Measurements from ENCODE around the gene SEC24B.
"Not testable (repeated sequence)": the region's sequence is repeated elsewhere in the genome, so short reads cannot be mapped to it uniquely, and the experiment has no call there.

Gene SEC24B

DNA sequence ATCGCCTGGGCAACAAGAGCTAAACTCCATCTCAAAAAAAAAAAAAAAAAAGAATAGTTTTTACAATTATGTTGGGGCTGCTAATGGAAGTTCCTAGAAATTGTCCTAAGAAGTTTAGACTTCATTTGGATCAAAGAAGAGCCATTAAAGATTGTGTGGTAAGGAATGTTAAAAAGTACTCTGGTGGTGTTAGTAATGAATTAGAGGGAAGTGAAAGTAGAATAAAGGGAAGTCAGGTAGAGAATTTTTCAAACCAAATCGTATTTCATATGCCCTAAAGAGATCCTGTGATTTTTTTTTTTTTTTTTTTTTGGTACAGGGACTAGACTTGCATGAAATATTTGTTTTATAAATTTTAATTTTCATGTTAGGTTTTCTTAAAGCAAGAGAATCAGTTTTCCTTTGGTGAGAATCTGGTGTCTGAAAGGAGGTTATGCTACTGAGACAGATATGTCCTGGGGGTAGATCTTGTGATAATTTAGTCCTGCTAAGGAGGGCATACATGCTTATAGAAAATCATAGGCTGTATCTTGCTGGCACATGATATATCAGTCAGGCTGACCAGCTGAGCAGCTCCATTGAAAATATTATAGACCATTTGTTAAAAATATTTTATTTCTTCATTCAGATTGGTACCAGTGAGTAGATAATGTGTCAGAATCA is 10.7 kb downstream of the SEC24B start:
- ChIA-PET CTCF (interaction anchor here (0.7 to 2.8 kb wide), 2 partner anchors 10 to 11 kb away, joined by 3 to 15 read pairs; partner anchors contain the start of gene SEC24B), POLR2A (no interaction called here)
- TF ChIP-seq, protein P1, sequence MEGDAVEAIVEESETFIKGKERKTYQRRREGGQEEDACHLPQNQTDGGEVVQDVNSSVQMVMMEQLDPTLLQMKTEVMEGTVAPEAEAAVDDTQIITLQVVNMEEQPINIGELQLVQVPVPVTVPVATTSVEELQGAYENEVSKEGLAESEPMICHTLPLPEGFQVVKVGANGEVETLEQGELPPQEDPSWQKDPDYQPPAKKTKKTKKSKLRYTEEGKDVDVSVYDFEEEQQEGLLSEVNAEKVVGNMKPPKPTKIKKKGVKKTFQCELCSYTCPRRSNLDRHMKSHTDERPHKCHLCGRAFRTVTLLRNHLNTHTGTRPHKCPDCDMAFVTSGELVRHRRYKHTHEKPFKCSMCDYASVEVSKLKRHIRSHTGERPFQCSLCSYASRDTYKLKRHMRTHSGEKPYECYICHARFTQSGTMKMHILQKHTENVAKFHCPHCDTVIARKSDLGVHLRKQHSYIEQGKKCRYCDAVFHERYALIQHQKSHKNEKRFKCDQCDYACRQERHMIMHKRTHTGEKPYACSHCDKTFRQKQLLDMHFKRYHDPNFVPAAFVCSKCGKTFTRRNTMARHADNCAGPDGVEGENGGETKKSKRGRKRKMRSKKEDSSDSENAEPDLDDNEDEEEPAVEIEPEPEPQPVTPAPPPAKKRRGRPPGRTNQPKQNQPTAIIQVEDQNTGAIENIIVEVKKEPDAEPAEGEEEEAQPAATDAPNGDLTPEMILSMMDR (IDR thresholded peaks at IDR 0.05; ENCODE audit: insufficient read depth, low read length, missing control alignments), result no peak
- H3K4me3 ChIP-seq (ENCODE audit: low read depth, low read length), result no peak overlapping the region
- DNase-seq (ENCODE audit: low read depth, low spot score), result no peak

GRCh38 chr4:109447278-109447677 is 13.7 kb downstream of the SEC24B start:
- ChIA-PET CTCF (interaction anchor here (1.0 to 2.3 kb wide), 3 partner anchors 8 to 531 kb away, joined by 3 to 14 read pairs (median 4); partner anchors contain the start of gene SEC24B), POLR2A (no interaction called here)
- DNase-seq (ENCODE audit: low read depth, low spot score), result no peak
- TF ChIP-seq, protein P1 (IDR thresholded peaks at IDR 0.05; ENCODE audit: insufficient read depth, low read length, missing control alignments), result no peak
- H3K4me3 ChIP-seq (ENCODE audit: low read depth, low read length), result no peak overlapping the region

GRCh38 chr4:109451544-109452273 is 18.1 kb downstream of the SEC24B start:
- H3K4me3 ChIP-seq (ENCODE audit: low read depth, low read length), result no peak overlapping the region
- POLR2A ChIA-PET, result no interaction called here

GRCh38 chr4:109453110-109453509 is 19.5 kb downstream of the SEC24B start:
- POLR2A ChIA-PET; DNase-seq (ENCODE audit: low read depth, low spot score); H3K4me3 ChIP-seq (ENCODE audit: low read depth, low read length); CTCF ChIA-PET: not testable (repeated sequence)

More at GRCh38 chr4:109451544-109452273, 18.1 kb downstream of the SEC24B start:
- CTCF ChIA-PET, result interaction anchor here (1.2 to 1.7 kb wide), 2 partner anchors 17 to 19 kb away, joined by 4 to 7 read pairs; partner anchors contain the start of gene SEC24B
- TF ChIP-seq, protein P1 (IDR thresholded peaks at IDR 0.05; ENCODE audit: insufficient read depth, low read length, missing control alignments), result no peak
- no peak for DNase-seq (ENCODE audit: low read depth, low spot score)

DNA sequence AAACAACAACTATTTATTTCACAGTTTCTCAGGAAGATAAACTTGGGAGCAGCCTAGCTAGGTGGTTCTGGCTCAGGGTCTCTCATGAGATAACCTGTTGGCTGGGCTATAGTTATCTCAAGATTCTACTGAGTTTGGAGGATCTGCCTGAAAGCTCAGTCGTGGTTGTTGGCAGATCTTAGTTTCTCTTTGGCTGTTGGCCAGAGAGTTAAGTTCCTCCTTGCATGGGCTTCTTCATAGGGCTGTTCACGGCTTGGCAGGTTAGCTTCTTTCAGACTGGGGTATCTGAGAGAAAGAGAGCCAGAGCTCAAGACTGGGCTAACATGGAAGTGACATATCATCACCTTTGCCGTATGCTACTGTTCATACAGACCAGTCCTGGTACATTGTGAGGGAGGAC is 28.7 kb downstream of the SEC24B start:
- DNase-seq (ENCODE audit: low read depth, low spot score), result no peak
- CTCF ChIA-PET, result interaction anchor here (0.8 to 1.8 kb wide), 2 partner anchors 20 to 29 kb away, joined by 3 to 12 read pairs; partner anchors contain the start of gene SEC24B
- no peak overlapping the region for H3K4me3 ChIP-seq (ENCODE audit: low read depth, low read length)
- TF ChIP-seq, protein P1 (IDR thresholded peaks at IDR 0.05; ENCODE audit: insufficient read depth, low read length, missing control alignments), result no peak
- POLR2A ChIA-PET, result no interaction called here

GRCh38 chr4:109462802-109463201 is 29.2 kb downstream of the SEC24B start:
- ChIA-PET POLR2A (no interaction called here), CTCF (no interaction called here)
- TF ChIP-seq, protein P1 (IDR thresholded peaks at IDR 0.05; ENCODE audit: insufficient read depth, low read length, missing control alignments), result no peak
- DNase-seq (ENCODE audit: low read depth, low spot score), result no peak
- no peak overlapping the region for H3K4me3 ChIP-seq (ENCODE audit: low read depth, low read length)

Measured in AG04449 (cell line).